Measurements from ENCODE around the gene PANK4. TPM values are rescaled to one million over a fixed set of nuclear protein-coding genes. Genes with fewer than 3 reads are reported as not detected.

PANK4 gene
- total and polyA plus RNA-seq, 2 of the 8 experiments (the other 6 are each of a cell fraction or from before 2014, with no cell fraction given) = 20.1 to 29.7 TPM

DNA sequence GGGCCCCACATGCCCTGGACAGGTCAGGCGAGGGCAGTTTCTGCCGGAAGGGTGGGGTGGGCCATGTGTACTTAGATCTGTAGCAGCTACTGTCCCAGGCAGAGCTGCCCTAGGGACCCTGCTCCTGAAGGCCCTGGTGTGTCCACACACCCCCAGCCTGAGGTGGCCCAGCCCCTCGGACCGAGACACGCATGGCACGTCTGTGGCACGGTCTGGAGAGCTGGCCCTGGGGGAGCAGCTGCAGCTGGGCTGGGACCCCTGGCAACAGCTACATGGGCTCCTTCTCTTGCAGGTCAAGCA, 24.6 kb downstream of the PANK4 start (continued):
- TF ChIP-seq NANOG (IDR thresholded peaks at IDR 0.05; ENCODE audit: insufficient read depth, low read depth, low read length, poor library complexity, severe bottlenecking) = no peak
- no peak for TF ChIP-seq SP4 (IDR thresholded peaks at IDR 0.05; ENCODE audit: low read length)
- TF ChIP-seq POU5F1 (IDR thresholded peaks at IDR 0.05; ENCODE audit: low read depth, low read length) = no peak
- no peak for TF ChIP-seq CTBP2 (IDR thresholded peaks at IDR 0.05; ENCODE audit: borderline replicate concordance, insufficient read depth, insufficient read length, low read length)
- no peak for TF ChIP-seq SP2 (IDR thresholded peaks at IDR 0.05; ENCODE audit: low read length)
- TF ChIP-seq, protein P1, sequence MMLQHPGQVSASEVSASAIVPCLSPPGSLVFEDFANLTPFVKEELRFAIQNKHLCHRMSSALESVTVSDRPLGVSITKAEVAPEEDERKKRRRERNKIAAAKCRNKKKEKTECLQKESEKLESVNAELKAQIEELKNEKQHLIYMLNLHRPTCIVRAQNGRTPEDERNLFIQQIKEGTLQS (IDR thresholded peaks at IDR 0.05; ENCODE audit: insufficient read depth, low read depth, low read length) = no peak
- no peak for TF ChIP-seq ASH2L (IDR thresholded peaks at IDR 0.05; ENCODE audit: low read length)
- no peak for TF ChIP-seq EP300 (IDR thresholded peaks at IDR 0.05; ENCODE audit: borderline replicate concordance in 1 of 2, low read depth in 2 of 2, low read length in 2 of 2)

Data from H1 (cell line).